GM23338 (cell line): ENCODE results near the gene PTGS1.
"Not testable (repeated sequence)": the region's sequence is repeated elsewhere in the genome, so short reads cannot be mapped to it uniquely, and the experiment has no call there.

Source experiments
- CREB1 ChIP-seq: fragments of 250-450 bp; sonication (Bioruptor Pico); IDR thresholded peaks from 2 replicates; pipeline ENCODE4 v1.5.0; 2020; ENCODE audit warnings: low read depth, mild to moderate bottlenecking, moderate library complexity
- CTCF ChIP-seq, 2 experiments: fragments of 200-600 bp in 1 of 2; sonication (generic) in 1 of 2; conservative IDR thresholded peaks; 2 replicates each; pipeline versions ENCODE4 v1.5.1 to v1.6.1; 2016 to 2017; ENCODE audit warnings: antibody characterized with exemption in 2 of 2, low read depth in 2 of 2, mild to moderate bottlenecking in 2 of 2, moderate library complexity in 1 of 2
- ETS1 ChIP-seq: IDR thresholded peaks from 2 replicates; pipeline ENCODE4 v1.6.1; 2016; ENCODE audit warnings: antibody characterized with exemption
- EZH2 ChIP-seq: fragments of 200-600 bp; sonication (generic); IDR thresholded peaks from one replicate; pipeline ENCODE4 v1.8.0; 2017; ENCODE audit warnings: antibody characterized with exemption, mild to moderate bottlenecking, low read depth; ENCODE audit not compliant: unreplicated experiment
- EZH2phosphoT487 ChIP-seq: fragments of 200-600 bp; sonication (generic); IDR thresholded peaks from one replicate; pipeline ENCODE4 v1.8.1; 2018; ENCODE audit warnings: antibody characterized with exemption; ENCODE audit not compliant: unreplicated experiment
- JUNB ChIP-seq: IDR thresholded peaks from one replicate; pipeline ENCODE4 v1.6.1; 2016; ENCODE audit warnings: antibody characterized with exemption; ENCODE audit not compliant: unreplicated experiment
- NANOG ChIP-seq: IDR thresholded peaks from 2 replicates; pipeline ENCODE4 v1.6.1; 2016; ENCODE audit warnings: antibody characterized with exemption, borderline replicate concordance
- POLR2AphosphoS5 ChIP-seq: IDR thresholded peaks from 2 replicates; pipeline ENCODE4 v1.6.1; 2016; ENCODE audit warnings: antibody characterized with exemption, low read depth
- REST ChIP-seq: IDR thresholded peaks from one replicate; pipeline ENCODE4 v1.6.1; 2018; ENCODE audit warnings: antibody characterized with exemption; ENCODE audit not compliant: unreplicated experiment
- STAT1 ChIP-seq: IDR thresholded peaks from one replicate; pipeline ENCODE4 v1.6.1; 2016; ENCODE audit warnings: antibody characterized with exemption; ENCODE audit not compliant: unreplicated experiment
- ZNF114 ChIP-seq: fragments of 250-450 bp; sonication (Bioruptor Pico); IDR thresholded peaks from 2 replicates; pipeline ENCODE4 v1.5.0; 2020; ENCODE audit warnings: mild to moderate bottlenecking, moderate library complexity
- ZNF331 ChIP-seq: fragments of 250-450 bp; sonication (Bioruptor Pico); IDR thresholded peaks from 2 replicates; pipeline ENCODE4 v1.5.0; 2020; ENCODE audit warnings: low read depth, mild to moderate bottlenecking, moderate library complexity
- ZNF462 ChIP-seq: fragments of 250-450 bp; sonication (Bioruptor Pico); IDR thresholded peaks from 2 replicates; pipeline ENCODE4 v1.5.0; 2020; ENCODE audit warnings: mild to moderate bottlenecking, moderate library complexity

GRCh38 chr9:122363131-122363530, 7.7 kb upstream of the PTGS1 start:
- TF ChIP-seq CTCF (conservative IDR thresholded peaks at IDR 0.05; ENCODE audit: low read depth in 2 of 2); CREB1 (CRISPR knock-in tag); ETS1; ZNF114 (CRISPR knock-in tag); EZH2; POLR2AphosphoS5; REST; ZNF331 (CRISPR knock-in tag); NANOG; EZH2phosphoT487; JUNB; STAT1; ZNF462 (CRISPR knock-in tag): not testable (repeated sequence)
